NCI-H1436 treated with DMSO at 0.1 percent for 48 hours (cell line): ENCODE data around the gene UBE2K.
A peak's percentile ranks its signal among the peaks of the same experiment; 100 is the strongest.
"Not testable (repeated sequence)": the region's sequence is repeated elsewhere in the genome, so short reads cannot be mapped to it uniquely, and the experiment has no call there.

ENCODE experiments used
- DNase-seq: peaks from one replicate; lab custom pipeline; 2025; lab: John Stamatoyannopoulos, UW

The UBE2K gene, protein sequence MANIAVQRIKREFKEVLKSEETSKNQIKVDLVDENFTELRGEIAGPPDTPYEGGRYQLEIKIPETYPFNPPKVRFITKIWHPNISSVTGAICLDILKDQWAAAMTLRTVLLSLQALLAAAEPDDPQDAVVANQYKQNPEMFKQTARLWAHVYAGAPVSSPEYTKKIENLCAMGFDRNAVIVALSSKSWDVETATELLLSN

DNA sequence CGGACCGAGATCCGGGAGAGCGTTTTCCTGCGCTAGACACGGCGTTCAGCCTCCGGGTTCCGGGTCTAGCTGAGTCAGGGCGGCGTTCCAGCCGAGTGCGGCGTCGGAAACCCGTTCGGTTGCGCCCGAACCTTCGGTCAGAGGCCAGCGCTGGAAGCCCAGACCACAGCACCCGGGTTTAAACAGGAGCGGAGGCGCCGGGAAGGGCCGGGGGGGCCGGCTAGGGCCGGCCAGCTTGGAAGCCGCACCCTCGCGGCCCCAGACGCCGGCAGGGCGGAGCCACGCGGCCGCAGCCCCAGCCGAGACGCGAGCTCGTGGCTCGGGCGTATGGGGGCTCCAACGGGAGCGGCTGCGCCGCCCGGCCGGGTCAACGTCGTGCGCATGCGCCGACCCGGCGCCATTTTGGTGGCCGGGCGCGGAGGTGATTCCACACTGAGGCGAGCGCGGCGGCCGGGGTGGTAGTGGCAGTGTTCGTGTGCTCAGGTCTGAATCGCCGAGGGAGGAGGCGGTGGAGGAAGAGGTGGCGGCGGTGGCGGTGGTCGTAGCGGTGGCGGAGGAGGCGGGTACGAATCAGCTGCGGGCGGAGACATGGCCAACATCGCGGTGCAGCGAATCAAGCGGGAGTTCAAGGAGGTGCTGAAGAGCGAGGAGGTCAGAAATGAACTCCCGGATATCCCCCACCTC is at the start of gene UBE2K:
TSS of gene UBE2K (plus strand) at position 397 of the 684 bp plus-strand sequence. CDS start at position 589, 192 bp downstream.
- peak; percentile 44 for DNase-seq

DNA sequence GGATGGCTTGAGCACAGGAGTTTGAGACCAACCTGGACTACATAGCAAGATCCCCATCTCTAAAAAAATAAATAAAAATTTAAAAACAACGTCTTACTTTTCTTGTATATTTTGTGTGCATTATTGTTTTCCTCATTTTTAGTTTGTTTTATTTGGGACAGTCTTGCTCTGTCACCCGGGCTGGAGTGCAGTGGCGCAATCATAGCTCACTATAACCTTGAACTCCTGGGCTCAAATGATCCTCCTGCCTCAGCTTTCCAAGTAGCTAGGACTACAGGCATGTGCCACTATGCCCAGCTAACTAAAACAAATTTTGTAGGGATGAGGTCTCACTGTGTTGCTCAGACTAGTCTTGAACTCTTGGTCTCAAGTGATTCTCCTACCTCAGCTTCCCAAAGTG is 49.7 kb upstream of the UBE2K start:
- DNase-seq: no peak

DNA sequence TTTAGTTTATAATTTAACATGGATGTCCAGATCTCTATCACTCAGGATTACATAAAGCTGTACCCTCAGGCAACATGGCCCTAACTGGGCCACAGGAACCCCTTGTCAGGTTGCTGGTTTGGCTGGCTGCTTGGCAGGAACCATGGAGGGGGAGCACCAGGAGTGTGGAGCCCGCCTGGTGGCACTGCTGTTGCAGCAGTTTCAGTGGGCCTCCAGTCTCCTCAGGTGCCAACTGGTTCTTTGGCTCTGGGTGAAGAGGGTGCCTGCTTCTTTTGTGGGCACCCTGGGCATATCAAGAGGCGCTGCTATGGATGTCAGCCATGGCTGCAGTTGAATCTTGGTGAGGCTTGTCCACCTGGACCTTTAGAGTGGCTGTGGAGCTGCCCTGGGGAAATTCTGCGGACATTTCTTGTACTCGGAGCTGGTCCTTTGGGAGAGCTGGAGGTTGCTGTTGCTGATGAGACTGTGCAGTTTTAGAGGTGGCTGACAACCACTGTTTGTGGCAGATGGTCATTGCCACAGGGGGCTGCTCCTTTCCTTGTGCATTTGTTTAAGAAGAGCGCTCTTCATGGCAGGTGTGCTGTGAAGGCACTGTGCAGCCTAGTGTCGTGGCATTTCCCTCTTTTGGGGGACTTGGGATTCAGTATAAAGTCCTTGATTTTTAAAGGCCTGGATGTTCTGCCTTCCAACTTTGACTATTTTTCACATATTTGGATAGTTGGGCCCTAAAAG is 48.9 kb upstream of the UBE2K start:
- no peak for DNase-seq

DNA sequence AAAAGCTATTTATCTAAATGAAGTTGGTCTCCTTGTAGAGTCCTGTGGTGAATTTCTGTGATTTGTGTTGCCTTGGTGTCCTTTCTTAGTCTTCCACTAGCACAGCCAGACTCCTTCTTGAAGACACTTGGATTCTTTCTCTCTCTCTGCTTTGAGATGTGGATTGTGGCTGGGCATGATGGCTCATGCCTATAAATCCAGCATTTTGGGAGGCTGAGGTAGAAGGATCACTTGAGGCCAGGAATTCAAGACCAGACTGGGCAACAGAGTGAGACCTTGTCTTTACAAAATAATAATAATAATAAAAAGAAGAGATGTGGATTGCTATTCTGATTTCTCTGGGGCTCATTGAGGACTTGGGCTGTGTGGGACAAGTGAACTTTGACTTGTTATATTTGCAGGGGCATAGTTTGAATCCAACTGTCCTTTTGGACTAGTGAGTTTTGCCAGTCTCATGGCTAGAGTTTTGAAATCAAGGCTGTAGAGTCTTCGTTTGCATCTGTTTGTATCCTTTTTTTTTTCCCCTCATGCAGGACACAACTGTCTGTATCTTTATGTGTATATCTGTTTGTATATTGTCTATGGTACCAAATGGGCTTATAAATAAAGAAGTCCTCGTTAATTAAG is 48.2 kb upstream of the UBE2K start:
- DNase-seq: no peak

DNA sequence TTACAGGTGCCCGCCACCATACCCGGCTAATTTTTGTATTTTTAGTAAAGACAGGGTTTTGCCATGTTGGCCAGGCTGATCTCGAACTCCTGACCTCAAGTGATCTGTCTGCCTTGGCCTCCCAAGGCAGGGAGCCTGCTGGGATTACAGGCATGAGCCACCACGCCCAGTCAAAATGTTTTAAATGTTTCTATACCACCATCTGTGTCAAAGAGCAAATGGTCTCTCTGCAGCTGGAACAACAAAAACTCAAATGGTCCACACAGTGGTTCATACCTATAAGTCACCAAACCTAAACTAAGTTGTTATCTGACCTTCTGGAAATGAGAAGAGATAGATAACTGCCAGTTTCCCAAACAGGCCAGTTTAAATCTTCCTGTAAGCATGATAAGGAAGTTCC is 46.4 kb upstream of the UBE2K start:
- not testable (repeated sequence) for DNase-seq

DNA sequence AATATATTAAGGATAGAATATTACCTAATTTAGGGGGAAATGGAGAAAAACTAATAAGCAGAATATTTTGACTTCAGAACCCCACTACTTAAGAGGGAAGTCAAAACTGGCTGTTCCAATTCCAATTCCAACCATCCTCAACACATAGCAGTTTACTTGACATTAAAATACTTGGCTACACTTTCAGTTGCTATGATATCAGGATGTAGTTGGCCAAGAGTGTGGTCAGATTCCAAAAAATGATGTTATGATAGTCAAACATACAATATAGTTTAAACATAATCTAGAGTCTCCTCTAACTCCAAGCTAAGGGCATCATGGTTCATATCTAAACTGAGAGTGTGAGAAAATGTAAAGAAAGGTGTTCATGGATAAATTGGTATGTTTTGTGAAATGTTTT is 42.7 kb upstream of the UBE2K start:
- DNase-seq: no peak

DNA sequence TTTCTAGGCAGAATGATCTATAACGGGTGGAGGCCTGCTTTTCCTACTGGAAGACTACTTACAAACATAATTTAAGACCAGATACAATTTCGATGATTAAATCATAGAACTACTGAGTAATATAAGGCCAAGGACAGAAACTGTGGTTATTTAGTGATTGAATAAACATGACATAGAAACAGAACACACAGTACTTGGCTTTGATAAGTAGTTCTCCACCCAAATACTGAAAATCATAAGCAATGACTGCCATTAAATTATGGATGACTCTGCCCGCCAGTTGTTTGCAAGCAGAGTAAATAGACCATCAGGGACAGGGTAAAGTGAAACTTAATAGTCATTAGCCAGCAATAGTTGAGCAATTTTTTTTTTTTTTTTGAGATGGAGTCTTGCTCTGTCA is 42.1 kb upstream of the UBE2K start:
- DNase-seq: no peak

DNA sequence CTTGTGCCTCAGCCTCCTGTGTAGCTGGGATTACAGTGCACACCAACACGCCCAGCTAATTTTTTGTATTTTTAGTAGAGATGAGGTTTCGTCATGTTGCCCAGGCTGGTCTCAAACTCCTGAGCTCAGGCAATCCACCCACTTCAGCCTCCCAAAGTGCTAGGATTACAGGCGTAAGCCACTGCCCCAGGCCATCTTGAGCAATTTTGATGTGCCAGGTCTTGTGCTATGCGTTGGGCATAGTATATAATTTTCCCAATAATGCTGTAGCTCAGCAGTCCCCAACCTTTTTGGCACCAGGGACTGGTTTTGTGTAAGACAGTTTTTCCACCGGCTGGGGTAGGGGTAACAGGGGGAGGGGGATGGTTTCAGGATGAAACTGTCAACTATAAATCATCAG is 41.3 kb upstream of the UBE2K start:
- not testable (repeated sequence) for DNase-seq

DNA sequence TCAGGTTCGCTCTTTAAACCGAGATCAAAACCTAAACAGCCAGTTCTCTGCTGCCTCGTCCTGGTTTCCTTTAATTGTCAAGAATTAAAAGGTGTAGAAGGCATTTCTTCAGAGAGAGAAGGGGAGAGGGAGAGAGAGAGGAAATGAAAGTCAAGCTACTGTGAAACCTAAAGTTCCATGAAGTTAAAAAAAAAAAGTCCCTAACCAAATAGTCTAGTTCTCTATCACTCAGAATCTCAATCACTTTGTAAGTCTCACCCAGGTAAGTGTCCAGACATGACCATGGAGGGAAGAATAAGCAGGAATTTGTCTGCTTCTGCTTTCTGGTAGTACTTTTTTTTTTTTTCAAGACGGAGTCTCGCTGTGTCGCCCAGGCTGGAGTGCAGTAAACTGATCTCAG is 40.5 kb upstream of the UBE2K start:
- DNase-seq: no peak

DNA sequence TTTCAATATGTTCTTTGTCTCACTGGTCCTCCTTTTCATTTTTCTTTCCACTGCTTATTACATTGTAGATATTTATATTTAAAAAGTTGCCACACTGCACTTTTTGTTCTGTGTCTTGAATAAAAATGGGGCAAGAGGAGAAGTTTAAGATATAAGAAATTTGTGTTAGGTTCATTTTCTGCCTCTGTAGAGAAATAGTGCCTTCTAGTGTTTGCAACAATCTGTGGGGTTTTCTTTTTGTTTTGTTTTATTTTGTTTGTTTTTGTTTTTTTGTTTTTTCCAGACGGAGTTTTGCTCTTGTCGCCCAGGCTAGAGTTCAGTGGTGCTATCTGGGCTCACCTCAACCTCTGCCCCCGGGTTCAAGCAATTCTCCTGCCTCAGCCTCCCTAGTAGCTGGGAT is 39.2 kb upstream of the UBE2K start:
- no peak for DNase-seq

DNA sequence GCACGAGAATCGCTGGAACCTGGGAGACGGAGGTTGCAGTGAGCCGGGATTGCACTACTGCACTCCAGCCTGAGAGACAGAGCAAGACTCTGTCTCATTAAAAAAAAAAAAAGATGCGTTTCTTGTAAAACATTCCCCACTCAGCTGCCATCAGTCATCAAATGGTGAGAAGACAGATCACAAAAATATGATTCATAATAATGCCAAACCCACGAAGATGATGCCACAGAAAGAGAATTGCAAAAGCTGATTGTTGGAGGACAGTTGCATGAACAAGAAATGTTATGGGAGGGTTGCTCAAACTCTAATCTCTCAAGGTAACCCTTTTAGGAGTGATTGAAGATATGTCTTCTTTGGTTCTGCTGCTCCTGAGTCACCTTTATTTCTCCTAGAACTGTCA is 37.9 kb upstream of the UBE2K start:
- DNase-seq: no peak

DNA sequence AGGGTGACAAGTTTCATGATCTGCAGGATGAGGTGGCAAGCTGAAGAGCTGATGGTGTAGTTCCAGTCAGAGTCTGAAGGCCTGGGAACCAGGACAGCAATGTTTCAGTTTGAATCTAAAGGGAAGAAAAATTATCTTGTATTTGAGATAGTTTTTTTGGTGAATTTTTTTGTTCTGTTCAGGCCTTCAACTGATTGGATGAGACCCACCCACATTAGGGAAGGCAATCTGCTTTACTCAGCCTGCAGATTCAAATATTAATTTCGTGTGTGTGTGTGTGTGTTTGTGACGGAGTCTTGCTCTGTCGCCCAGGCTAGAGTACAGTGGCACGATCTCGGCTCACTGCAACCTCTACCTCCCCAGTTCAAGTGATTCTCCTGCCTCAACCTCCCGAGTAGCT is 37.2 kb upstream of the UBE2K start:
- DNase-seq: no peak

DNA sequence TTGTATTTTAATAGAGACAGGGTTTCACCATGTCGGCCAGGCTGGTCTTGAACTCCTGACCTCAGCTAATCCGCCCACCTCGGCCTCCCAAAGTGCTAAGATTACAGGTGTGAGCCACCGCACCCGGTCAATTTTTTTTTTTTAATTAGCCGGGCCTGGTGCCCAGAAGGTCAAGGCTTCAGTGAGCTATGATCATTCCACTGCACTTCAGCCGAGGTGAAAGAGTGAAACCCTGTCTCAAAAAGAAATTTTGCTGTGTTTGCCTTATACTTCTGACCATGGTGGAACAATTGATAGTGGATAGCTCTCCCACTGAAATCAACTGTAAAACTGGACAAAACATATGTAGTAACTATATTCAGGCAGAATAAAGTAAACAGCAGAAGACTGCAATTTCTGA is 35.3 kb upstream of the UBE2K start:
- no peak for DNase-seq

DNA sequence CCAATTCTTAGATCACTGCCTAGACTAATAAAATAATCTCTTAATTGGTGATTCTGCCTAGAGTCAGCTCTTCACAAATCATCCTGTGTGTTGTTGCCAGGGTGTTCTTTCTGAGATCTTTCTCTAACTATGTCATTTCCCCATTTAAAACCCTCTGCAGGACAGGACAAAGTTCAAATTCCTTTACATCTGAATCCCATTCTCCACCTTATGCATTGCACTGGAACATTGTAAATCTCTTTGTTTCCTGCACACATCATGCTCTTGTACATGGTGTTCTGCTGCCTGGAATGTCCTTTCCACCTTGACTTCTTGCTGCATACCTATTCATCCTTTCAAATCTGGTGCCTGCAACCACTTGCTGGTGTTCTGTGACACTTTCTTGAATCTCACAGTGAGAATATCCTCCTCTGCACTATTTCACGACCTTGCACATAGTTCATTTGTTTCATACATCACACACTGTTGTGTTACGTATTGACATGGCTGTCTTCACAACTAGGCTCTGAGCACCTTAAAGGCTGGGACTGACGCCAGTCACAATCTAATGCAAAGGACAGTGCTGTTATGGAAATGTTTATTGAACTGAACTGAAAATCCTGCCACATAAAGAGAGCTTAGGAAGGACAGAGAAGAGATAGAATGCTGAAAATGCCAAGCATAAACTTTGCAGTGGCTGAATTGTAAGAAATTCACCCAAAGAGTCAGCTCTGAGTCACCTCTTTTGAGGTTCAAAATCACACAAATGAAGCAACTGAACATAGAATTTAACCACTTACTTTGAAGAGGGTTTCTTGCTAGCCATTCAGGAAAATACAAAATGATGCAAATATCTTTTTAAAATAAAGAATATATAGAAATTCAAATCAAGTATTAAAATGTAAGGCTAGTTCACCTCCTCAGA is 32.9 kb upstream of the UBE2K start:
- no peak for DNase-seq

DNA sequence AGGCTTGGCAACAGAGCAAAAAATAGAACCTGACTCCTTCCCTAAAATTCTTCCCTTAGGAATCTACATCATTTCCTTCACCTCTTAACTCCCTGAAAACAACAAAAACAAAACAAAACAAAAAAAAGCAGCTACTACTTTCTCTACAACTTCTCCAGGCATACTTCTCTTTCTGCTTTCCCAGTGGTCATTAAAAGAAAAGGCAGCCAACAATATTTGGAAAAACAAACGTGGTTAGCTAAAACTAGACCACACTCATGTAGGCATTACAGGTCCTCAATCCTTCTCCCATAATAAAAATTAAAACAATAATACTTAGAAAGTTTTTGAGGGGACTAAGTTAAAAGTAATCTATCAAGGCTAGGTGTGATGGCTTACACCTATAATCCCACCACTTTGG is 30.2 kb upstream of the UBE2K start:
- DNase-seq: no peak

DNA sequence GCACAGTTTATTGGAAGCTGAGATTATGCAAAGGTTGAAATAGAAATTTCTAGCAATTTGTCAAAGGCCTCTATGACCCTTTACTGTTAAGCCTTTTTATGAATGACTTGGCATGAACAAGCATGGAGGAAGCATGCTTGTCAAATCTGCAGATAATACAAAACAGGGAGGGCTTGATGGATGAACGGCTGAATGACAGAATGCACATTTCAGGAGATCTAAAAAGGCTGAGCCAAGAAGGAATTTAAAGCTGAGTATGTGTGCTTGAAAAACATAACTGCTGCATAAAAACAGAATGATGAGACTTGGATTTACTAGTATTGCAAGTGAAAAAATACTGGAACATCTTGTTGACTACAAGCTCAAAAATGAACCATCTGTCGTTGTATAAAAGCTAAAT is 29.0 kb upstream of the UBE2K start:
- DNase-seq: no peak

DNA sequence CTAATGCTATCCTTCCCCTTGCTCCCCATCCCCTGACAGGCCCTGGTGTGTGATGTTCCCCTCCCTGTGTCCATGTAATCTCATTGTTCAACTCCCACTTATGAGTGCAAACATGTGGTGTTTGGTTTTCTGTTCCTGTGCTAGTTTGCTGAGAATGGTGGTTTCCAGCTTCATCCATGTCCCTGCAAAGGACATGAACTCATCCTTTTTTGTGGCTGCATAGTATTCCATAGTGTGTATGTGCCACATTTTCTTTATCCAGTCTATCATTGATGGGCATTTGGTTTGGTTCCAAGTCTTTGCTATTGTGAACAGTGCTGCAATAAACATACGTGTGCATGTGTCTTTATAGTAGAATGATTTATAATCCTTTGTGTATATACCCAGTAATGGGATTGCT is 27.6 kb upstream of the UBE2K start:
- not testable (repeated sequence) for DNase-seq

DNA sequence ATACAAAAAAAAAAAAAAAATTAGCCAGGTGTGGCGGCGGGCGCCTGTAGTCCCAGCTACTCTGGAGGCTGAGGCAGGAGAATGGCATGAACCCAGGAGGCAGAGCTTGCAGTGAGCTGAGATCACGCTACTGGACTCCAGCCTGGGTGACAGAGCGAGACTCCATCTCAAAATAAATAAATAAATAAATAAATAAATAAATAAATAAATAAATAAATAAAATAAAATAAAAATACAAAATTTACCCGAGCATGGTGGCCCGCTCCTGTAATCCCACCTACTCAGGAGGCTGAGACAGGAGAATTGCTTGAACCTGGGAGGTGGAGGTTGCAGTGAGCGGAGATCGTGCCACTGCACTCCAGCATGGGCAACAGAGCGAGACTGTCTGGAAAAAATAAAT is 22.3 kb upstream of the UBE2K start:
- DNase-seq: not testable (repeated sequence)

DNA sequence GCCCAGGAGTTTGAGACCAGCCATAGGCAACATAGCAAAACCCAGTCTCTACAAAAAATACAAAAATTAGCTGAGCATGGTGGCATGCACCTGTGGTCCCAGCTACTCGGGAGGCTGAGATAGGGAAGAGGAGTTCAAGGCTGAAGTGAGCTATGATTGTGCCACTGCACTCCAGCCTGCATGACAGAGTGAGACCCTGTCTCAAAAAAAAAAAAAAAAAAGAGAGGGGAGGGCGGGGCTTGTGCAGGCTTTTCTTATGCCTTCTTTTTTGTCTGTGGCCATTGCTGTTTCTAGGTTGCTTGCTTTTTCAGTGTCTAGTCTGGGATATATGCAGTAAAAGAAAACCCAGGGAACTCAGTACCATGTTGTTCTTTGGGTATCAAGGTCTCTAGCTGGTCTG is 16.9 kb upstream of the UBE2K start:
- not testable (repeated sequence) for DNase-seq

DNA sequence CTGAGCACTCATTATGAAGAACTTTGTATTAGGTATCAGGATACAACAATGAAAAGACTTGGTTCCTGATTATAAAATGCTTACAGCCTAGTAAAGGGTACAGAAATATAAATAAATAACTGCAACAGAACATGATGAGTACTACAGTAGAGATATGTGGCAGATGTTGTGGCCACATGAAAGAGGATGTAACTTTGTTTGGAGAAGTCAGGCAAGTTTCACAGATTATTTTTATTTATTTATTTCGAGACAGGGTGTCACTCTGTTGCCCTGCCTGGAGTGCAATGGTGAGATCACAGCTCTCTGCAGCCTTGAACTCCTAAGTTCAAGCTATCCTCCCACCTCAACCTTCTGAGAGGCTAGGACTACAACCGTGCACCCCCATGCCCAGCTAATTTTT is 15.8 kb upstream of the UBE2K start:
- DNase-seq: no peak

DNA sequence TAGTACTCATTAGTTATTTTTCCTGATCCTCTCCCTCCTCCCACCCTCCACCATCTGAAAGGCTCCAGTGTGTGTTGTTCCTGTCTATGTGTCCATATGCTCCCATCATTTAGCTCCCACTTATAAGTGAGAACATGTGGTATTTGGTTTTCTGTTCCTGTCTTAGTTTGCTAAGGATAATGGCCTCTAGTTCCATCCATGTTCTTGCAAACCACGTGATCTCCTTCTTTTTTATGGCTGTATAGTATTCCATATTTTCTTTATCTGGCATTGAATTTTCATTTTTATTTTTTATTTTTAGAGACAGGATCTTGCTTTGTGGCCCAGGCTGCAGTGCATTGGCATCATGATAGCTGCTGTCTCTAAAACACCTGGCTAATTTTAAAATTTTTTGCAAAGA is 11.9 kb upstream of the UBE2K start:
- no peak for DNase-seq

DNA sequence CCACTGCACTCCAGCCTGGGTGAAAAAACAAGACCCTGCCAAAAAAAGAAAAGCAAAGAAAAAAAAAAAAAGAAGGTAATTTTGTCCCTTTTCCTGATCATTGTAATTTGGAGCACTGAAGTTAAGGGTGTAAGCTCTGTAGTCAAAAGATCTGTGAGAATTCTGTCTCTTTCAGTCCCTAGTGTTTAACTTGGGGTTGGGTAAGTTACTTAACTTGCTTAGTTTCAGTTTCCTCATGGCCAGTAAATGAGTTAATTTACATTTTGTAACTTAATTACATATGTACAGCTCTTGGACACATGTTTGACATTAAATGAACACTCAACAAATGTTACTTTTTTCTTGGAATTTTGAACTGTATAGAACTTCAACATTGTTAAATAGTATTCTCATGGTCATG is 10.9 kb upstream of the UBE2K start:
- no peak for DNase-seq
